ENCODE data around the gene SH3D21.

The SH3D21 gene

DNA sequence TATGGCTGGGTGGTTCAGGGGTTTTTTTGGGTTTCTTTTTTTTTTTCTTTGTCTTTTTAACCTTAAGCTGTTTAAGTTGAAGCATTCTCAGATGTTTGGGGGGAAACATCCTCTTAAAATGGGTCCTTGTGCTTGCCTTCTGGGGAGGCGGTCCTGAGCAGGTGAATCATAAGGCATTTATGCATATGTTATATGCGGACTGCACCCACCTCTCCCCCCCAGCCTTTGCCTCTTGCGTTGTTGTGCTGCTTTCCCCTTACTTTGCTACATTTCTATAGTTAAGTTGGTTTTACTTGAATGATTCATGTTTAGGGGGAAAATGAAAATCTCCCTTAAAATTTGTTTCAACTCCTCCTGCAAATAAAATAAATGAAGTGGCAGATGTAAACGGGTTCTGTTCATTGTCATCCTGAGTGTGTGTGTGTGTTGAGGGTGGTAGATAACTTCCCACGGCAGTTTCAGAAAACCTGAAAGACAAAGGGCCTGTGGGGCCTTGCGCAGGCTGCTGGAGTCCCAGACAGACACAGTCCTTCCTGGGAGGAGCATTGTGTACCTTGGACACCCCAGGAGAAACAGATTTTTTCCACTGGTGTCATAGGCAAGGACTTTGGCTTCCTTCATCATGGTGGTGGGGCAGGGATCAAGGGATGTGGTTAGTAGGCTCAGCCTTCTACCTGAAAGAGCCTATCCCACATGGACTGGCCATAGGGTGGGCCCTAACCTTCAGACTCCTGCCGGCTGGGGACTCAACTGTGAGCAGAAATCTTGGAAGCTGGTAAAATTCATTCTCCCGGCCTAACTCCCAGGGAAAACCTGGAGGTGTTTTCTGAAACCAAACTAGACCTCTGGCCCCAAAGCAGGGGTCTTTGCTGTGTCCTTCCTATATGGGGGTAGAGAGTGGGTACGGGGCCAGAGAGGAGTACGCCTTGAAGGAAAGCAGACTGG lies 926 bp upstream of the SH3D21 start:
- H3K4me3 ChIP-seq (ENCODE audit: control insufficient read depth, low read depth, low read length), result no peak overlapping the region
- TF ChIP-seq, protein P1, sequence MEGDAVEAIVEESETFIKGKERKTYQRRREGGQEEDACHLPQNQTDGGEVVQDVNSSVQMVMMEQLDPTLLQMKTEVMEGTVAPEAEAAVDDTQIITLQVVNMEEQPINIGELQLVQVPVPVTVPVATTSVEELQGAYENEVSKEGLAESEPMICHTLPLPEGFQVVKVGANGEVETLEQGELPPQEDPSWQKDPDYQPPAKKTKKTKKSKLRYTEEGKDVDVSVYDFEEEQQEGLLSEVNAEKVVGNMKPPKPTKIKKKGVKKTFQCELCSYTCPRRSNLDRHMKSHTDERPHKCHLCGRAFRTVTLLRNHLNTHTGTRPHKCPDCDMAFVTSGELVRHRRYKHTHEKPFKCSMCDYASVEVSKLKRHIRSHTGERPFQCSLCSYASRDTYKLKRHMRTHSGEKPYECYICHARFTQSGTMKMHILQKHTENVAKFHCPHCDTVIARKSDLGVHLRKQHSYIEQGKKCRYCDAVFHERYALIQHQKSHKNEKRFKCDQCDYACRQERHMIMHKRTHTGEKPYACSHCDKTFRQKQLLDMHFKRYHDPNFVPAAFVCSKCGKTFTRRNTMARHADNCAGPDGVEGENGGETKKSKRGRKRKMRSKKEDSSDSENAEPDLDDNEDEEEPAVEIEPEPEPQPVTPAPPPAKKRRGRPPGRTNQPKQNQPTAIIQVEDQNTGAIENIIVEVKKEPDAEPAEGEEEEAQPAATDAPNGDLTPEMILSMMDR (IDR thresholded peaks at IDR 0.05; ENCODE audit: control insufficient read depth, insufficient read depth, low read depth, low read length, missing control alignments), result no peak
- DNase-seq (ENCODE audit: low read depth), result no peak

DNA sequence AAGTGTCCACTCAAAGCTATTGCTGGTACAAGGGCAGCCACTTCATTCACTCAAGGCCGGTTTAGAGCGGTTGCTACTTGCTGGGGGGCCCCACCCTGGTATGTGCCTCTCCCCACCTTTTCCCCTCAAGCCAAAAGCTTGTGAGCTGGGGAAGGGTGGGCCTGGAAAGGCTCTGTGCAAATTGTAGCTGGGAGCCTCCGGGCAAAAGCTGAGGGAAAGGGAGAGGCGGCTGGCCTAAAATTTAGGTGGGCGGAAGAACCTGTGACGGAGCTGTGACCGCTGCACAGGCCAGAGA lies 306 bp upstream of the SH3D21 start:
- TF ChIP-seq, protein P1 (IDR thresholded peaks at IDR 0.05; ENCODE audit: control insufficient read depth, insufficient read depth, low read depth, low read length, missing control alignments), result no peak
- no peak overlapping the region for H3K4me3 ChIP-seq (ENCODE audit: control insufficient read depth, low read depth, low read length)
- DNase-seq (ENCODE audit: low read depth), result no peak

DNA sequence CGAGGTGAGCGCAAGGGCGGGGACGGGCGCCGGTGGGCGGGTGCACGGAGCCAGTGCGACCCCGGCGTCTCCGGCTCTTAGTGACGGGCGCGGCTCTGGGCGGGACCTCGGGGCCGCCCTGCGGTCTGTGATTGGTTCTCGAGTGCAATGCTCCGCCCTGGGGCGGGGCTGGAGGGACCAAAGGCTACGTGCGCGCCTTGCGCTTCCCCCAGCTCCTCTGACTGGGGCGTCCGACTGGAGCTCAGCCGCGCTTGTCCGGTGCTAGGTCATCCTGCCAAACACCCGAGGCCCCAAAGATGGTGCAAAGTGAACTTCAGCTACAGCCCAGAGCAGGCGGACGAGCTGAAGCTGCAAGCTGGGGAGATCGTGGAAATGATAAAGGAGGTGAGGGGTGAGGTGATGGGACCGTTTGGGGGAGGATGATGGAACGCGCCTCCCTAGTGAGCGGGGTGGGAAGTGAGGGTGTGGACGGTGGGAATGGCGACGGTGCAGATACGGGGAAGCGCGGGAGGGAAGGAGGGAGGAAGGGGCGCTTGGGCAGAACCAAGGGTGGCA lies 811 bp downstream of the SH3D21 start:
- peak; percentile 61 for DNase-seq (ENCODE audit: low read depth)
- H3K4me3 ChIP-seq (ENCODE audit: control insufficient read depth, low read depth, low read length), result peak overlapping the region; percentile 66
- TF ChIP-seq, protein P1 (IDR thresholded peaks at IDR 0.05; ENCODE audit: control insufficient read depth, insufficient read depth, low read depth, low read length, missing control alignments), result no peak

DNA sequence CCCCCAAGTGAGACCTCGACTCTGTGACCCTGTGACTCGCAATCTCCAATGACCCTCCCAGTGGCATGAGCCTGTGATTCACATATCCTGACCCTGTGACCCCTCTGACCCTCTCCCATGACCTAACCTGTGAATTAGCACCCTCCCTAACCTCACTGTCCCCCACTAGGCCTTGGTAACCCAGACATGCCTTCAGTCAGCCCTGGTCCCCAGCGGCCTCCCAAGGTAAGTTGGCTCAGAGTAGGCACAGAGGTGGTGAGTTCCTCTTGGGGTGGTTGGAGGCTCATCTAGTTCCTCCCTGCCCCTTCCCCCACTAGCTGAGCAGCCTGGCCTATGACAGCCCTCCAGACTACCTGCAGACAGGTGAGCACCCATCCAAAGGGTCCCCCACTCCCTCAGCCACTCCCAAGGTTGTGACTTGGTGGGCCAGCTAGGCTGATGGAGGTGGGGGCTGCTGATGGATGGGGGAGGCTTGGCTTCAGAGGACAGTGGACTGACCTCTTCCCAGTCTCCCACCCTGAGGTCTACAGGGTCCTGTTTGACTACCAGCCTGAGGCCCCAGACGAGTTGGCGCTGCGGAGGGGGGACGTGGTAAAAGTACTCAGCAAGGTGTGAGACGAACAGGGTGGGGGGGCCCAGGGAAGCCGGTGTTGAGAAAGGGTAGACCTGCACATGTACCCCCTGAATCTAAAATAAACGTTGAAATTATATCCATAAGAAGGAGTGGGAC lies 1.6 kb downstream of the SH3D21 start:
- DNase-seq (ENCODE audit: low read depth), result no peak
- TF ChIP-seq, protein P1 (IDR thresholded peaks at IDR 0.05; ENCODE audit: control insufficient read depth, insufficient read depth, low read depth, low read length, missing control alignments), result no peak
- H3K4me3 ChIP-seq (ENCODE audit: control insufficient read depth, low read depth, low read length), result peak overlapping the region; percentile 66

DNA sequence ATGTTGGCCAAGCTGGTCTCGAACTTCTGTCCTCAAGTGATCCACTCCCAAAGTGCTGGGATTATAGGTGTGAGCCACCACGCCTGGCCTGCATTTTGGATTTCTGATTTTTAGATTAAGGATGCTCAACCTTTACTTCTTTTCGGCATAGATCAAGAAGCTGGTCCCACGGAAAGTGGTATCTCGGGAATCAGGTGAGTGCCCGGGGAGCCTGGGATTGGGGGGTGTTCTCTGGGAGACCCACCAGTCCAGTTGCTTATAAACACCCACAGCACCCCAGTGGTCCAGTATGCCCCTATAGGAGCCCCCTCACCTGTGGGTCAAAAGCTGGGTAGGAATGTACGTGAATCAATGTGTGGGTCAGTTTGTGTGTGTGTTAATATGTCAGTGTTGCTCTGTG lies 3.2 kb downstream of the SH3D21 start:
- TF ChIP-seq, protein P1 (IDR thresholded peaks at IDR 0.05; ENCODE audit: control insufficient read depth, insufficient read depth, low read depth, low read length, missing control alignments), result no peak
- no peak for DNase-seq (ENCODE audit: low read depth)
- H3K4me3 ChIP-seq (ENCODE audit: control insufficient read depth, low read depth, low read length), result no peak overlapping the region

DNA sequence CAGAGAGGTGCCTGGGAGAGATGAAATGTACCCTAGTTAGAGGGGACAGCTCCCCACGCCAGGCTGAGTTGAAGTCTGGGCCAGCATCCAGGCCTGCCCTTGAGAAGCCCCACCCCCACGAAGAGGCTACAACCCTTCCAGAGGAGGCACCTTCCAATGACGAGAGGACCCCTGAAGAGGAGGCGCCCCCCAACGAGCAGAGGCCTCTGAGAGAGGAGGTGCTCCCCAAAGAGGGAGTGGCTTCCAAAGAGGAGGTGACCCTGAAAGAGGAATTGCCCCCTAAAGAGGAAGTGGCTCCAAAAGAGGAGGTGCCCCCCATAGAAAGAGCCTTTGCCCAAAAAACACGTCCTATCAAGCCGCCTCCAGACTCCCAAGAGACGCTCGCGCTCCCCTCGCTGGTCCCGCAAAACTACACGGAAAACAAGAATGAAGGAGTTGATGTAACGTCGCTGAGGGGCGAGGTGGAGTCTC lies 14.2 kb downstream of the SH3D21 start:
- H3K4me3 ChIP-seq (ENCODE audit: control insufficient read depth, low read depth, low read length), result peak overlapping the region; percentile 56
- no peak for DNase-seq (ENCODE audit: low read depth)
- TF ChIP-seq, protein P1 (IDR thresholded peaks at IDR 0.05; ENCODE audit: control insufficient read depth, insufficient read depth, low read depth, low read length, missing control alignments), result no peak

Measured in AG09309 (cell line).